Neural progenitor cell (in vitro differentiated cells): ENCODE results near the gene OVCA2.

ENCODE experiments used
- EZH2 ChIP-seq: fragments of 200-600 bp; sonication (generic); IDR thresholded peaks from 2 replicates; pipeline ENCODE4 v1.6.1; 2017; ENCODE audit warnings: antibody characterized with exemption, mild to moderate bottlenecking, moderate library complexity
- TF ChIP-seq, protein P1 (sequence below): fragments of 200-600 bp; sonication (generic); IDR thresholded peaks from 2 replicates; pipeline ENCODE4 v1.5.1; 2017; ENCODE audit warnings: antibody characterized with exemption, mild to moderate bottlenecking

GRCh38 chr17:2076087-2076984, 34.5 kb downstream of the OVCA2 start:
- TF ChIP-seq, protein P1, sequence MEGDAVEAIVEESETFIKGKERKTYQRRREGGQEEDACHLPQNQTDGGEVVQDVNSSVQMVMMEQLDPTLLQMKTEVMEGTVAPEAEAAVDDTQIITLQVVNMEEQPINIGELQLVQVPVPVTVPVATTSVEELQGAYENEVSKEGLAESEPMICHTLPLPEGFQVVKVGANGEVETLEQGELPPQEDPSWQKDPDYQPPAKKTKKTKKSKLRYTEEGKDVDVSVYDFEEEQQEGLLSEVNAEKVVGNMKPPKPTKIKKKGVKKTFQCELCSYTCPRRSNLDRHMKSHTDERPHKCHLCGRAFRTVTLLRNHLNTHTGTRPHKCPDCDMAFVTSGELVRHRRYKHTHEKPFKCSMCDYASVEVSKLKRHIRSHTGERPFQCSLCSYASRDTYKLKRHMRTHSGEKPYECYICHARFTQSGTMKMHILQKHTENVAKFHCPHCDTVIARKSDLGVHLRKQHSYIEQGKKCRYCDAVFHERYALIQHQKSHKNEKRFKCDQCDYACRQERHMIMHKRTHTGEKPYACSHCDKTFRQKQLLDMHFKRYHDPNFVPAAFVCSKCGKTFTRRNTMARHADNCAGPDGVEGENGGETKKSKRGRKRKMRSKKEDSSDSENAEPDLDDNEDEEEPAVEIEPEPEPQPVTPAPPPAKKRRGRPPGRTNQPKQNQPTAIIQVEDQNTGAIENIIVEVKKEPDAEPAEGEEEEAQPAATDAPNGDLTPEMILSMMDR: no peak
- TF ChIP-seq EZH2: no peak
